CD4-positive, alpha-beta T cell treated with Interleukin-21 for 1 hour (primary cell): ENCODE results near the gene OR2T35.
A peak's percentile ranks its signal among the peaks of the same experiment; 100 is the strongest.
"Not testable (repeated sequence)": the region's sequence is repeated elsewhere in the genome, so short reads cannot be mapped to it uniquely, and the experiment has no call there.

Experiments
- DNase-seq: peaks from one replicate; pipeline ENCODE4 v3.0.0-alpha.2; 2020

Gene OR2T35

GRCh38 chr1:248645178-248645577, at the start of gene OR2T35:
Gene OR2T35, minus strand, starts transcription at chr1:248645278. Its CDS starts 6,020 bp downstream, at chr1:248639258.
- DNase-seq, result not testable (repeated sequence)

GRCh38 chr1:248691567-248692155, 46.6 kb upstream of the OR2T35 start:
- DNase-seq, result no peak

- DNase-seq, result no peak
These were observed 43.6 kb upstream of the OR2T35 start for GRCh38 chr1:248688527-248689298.

GRCh38 chr1:248686815-248687214, 41.7 kb upstream of the OR2T35 start:
- peak; percentile 39 for DNase-seq

GRCh38 chr1:248681651-248682050, 36.6 kb upstream of the OR2T35 start:
- DNase-seq, result no peak

- DNase-seq, result no peak
These were observed 24.9 kb upstream of the OR2T35 start for GRCh38 chr1:248670003-248670402.

GRCh38 chr1:248663453-248664328, 18.6 kb upstream of the OR2T35 start:
- DNase-seq, result not testable (repeated sequence)

GRCh38 chr1:248656797-248657196, 11.7 kb upstream of the OR2T35 start:
- DNase-seq, result not testable (repeated sequence)

GRCh38 chr1:248655354-248655753, 10.3 kb upstream of the OR2T35 start, which contains the start of gene OR2T27:
Gene OR2T27, minus strand, starts transcription at chr1:248655528. Its CDS starts 4,644 bp downstream, at chr1:248650884.
- not testable (repeated sequence) for DNase-seq

GRCh38 chr1:248648770-248649536, 3.9 kb upstream of the OR2T35 start:
- DNase-seq, result not testable (repeated sequence)

- DNase-seq, result not testable (repeated sequence)
These were observed 2.0 kb downstream of the OR2T35 start for GRCh38 chr1:248642971-248643651.

GRCh38 chr1:248641583-248641982, 3.5 kb downstream of the OR2T35 start:
- DNase-seq, result not testable (repeated sequence)

GRCh38 chr1:248640906-248641305, 4.2 kb downstream of the OR2T35 start:
- DNase-seq, result not testable (repeated sequence)

- not testable (repeated sequence) for DNase-seq
These were observed 5.4 kb downstream of the OR2T35 start for GRCh38 chr1:248639652-248640051.

- not testable (repeated sequence) for DNase-seq
These were observed 8.5 kb downstream of the OR2T35 start for GRCh38 chr1:248636612-248637011.

GRCh38 chr1:248634991-248635390, 10.1 kb downstream of the OR2T35 start, which contains the start of gene OR2T11:
Gene OR2T11, minus strand, starts transcription at chr1:248635091. Its CDS starts 7,963 bp downstream, at chr1:248627128.
- not testable (repeated sequence) for DNase-seq

- no peak for DNase-seq
These were observed 13.6 kb downstream of the OR2T35 start for GRCh38 chr1:248631354-248632008.

- DNase-seq, result no peak
These were observed 14.5 kb downstream of the OR2T35 start for GRCh38 chr1:248630551-248630950.

- no peak for DNase-seq
These were observed 16.9 kb downstream of the OR2T35 start for GRCh38 chr1:248627971-248628844.

- DNase-seq, result no peak
These were observed 19.1 kb downstream of the OR2T35 start for GRCh38 chr1:248625971-248626370.
